ENCODE measurements around the gene ITGB2.

Gene ITGB2

GRCh38 chr21:44844256-44844655 is 76.4 kb downstream of the ITGB2 start:
- no peak for DNase-seq

- DNase-seq = no peak
These were observed 77.8 kb downstream of the ITGB2 start for GRCh38 chr21:44842721-44843445.

GRCh38 chr21:44842087-44842486 is 78.6 kb downstream of the ITGB2 start:
- DNase-seq = no peak

GRCh38 chr21:44840771-44841170 is 79.9 kb downstream of the ITGB2 start:
- DNase-seq = no peak

GRCh38 chr21:44838951-44839350 is 81.7 kb downstream of the ITGB2 start:
- DNase-seq = no peak

- no peak for DNase-seq
These were observed 82.4 kb downstream of the ITGB2 start for GRCh38 chr21:44838039-44838895.

GRCh38 chr21:44837537-44837936 is 83.2 kb downstream of the ITGB2 start:
- DNase-seq = no peak

GRCh38 chr21:44836666-44837471 is 83.8 kb downstream of the ITGB2 start:
- no peak for DNase-seq

GRCh38 chr21:44836349-44836665 is 84.4 kb downstream of the ITGB2 start:
- DNase-seq = no peak

All from 8988T (cell line).